HepG2 (cell line): ENCODE results near the gene LHPP.

Experiments
- BRCA1 ChIP-seq: sonication (generic); formaldehyde crosslinking; IDR thresholded peaks from 2 replicates; pipeline ENCODE4 v1.4.0; 2020; ENCODE audit warnings: missing genetic modification reagents
- NBN ChIP-seq: fragments of 450-650 bp; conservative IDR thresholded peaks from 2 replicates; pipeline ENCODE4 v1.6.1; 2017

DNA sequence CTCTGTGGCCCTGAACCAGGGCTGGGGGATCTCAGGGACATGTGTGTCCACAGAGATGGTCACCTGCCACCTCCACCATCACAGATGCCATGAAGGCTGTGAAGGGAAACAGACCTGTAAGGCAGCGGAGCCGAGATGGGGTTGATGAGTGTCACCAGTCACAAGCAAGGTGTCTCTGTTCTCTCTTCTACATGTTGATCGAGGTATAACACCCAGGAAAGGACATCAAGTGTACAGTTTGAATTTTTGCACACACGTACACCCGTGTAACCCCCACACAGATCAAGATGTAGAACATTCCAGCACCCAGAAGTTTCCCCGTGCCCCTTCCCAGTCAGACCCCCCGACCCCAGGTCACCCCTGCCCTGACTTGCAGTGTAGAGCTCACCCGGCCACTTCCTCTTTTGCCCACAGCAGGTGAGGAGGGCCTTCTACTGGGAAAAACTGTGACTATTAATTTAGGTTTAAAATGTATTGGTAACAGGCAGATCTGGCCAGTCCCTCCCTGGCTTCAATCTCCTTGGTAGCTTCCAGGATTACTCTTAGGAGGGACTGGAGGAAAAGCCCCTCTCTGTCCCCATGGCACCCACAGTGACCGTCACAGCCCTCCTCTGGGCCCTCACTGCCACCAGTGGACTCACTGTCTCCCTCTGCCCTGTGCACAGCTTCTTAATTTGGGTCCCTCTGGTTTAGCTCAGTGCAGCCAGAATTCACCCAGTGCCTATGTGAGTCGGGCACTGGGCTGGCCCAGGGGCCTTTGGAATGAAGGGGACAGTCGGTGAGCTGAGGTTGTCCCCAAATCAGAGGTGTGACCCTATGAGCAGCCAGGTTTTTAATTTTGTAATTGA, 108.2 kb downstream of the LHPP start:
- TF ChIP-seq NBN (no peak), BRCA1 (CRISPR knock-in tag) (no peak)
